ENCODE measurements around the gene DPYSL3. TPM values are rescaled to one million over a fixed set of nuclear protein-coding genes. Genes with fewer than 3 reads are reported as not detected.

DPYSL3 gene
- total and polyA plus RNA-seq, 4 donors: 0.35 to 3.6 (median 1.7) TPM

GRCh38 chr5:147417135-147417813 is 92.6 kb downstream of the DPYSL3 start:
- Histone ChIP-seq H3K27ac (ENCODE audit: low read depth in 1 of 2, low read length in 2 of 2) (no peak overlapping the region), H3K9me3 (ENCODE audit: control insufficient read depth in 4 of 4, low read length in 3 of 4) (no peaks in the 10 kb centered on the region), H3K27me3 (ENCODE audit: control insufficient read depth in 4 of 4, insufficient read depth in 4 of 4, low read length in 3 of 4) (no peaks in the 10 kb centered on the region), H3K4me1 (ENCODE audit: control insufficient read depth in 4 of 4, insufficient read depth in 4 of 4, low read length in 3 of 4) (no peaks in the 10 kb centered on the region), H3K9ac (ENCODE audit: low read depth in 1 of 2, low read length in 2 of 2) (no peak overlapping the region), H3K36me3 (ENCODE audit: control insufficient read depth in 4 of 4, insufficient read depth in 3 of 4, low read depth in 1 of 4, low read length in 3 of 4) (no peaks in the 10 kb centered on the region), H3K4me3 (ENCODE audit: low read depth in 1 of 3, low read length in 3 of 3) (no peak overlapping the region)
- WGBS: 82% methylated on average over 5 of the region's 5 CpGs
- TF ChIP-seq HNF4G (IDR thresholded peaks at IDR 0.05) (no peak), SP1 (IDR thresholded peaks at IDR 0.05) (no peak), MAX (IDR thresholded peaks at IDR 0.05) (no peak), GABPA (IDR thresholded peaks at IDR 0.05 in 1 of 2, conservative IDR thresholded peaks at IDR 0.05 in 1 of 2) (no peak), FOXA2 (IDR thresholded peaks at IDR 0.05) (no peak)
- DNase-seq (ENCODE audit: low spot score): no peak

- WGBS: 81% methylated on average over 3 of the region's 3 CpGs
- DNase-seq (ENCODE audit: low spot score): no peak
- Histone ChIP-seq H3K36me3 (ENCODE audit: control insufficient read depth in 4 of 4, insufficient read depth in 3 of 4, low read depth in 1 of 4, low read length in 3 of 4) (no peaks in the 10 kb centered on the region), H3K4me1 (ENCODE audit: control insufficient read depth in 4 of 4, insufficient read depth in 4 of 4, low read length in 3 of 4) (no peaks in the 10 kb centered on the region), H3K9me3 (ENCODE audit: control insufficient read depth in 4 of 4, low read length in 3 of 4) (no peaks in the 10 kb centered on the region), H3K27me3 (ENCODE audit: control insufficient read depth in 4 of 4, insufficient read depth in 4 of 4, low read length in 3 of 4) (no peaks in the 10 kb centered on the region), H3K4me3 (ENCODE audit: low read depth in 1 of 3, low read length in 3 of 3) (no peak overlapping the region), H3K27ac (ENCODE audit: low read depth in 1 of 2, low read length in 2 of 2) (no peak overlapping the region), H3K9ac (ENCODE audit: low read depth in 1 of 2, low read length in 2 of 2) (no peak overlapping the region)
- no peak for TF ChIP-seq RXRA (IDR thresholded peaks at IDR 0.05)
- no peak for TF ChIP-seq MAX (IDR thresholded peaks at IDR 0.05)
- TF ChIP-seq TAF1 (conservative IDR thresholded peaks at IDR 0.05): no peak
- no peak for TF ChIP-seq YY1 (IDR thresholded peaks at IDR 0.05)
- TF ChIP-seq GABPA (IDR thresholded peaks at IDR 0.05 in 1 of 2, conservative IDR thresholded peaks at IDR 0.05 in 1 of 2): no peak
- no peak for TF ChIP-seq JUND (IDR thresholded peaks at IDR 0.05)
- no peak for TF ChIP-seq ZBTB33 (IDR thresholded peaks at IDR 0.05)
- no peak for TF ChIP-seq REST (IDR thresholded peaks at IDR 0.05)
- TF ChIP-seq ATF3 (IDR thresholded peaks at IDR 0.05): no peak
- no peak for TF ChIP-seq HNF4G (IDR thresholded peaks at IDR 0.05)
- no peak for TF ChIP-seq EGR1 (IDR thresholded peaks at IDR 0.05; ENCODE audit: low read depth in 2 of 2)
- no peak for TF ChIP-seq NR2F2 (IDR thresholded peaks at IDR 0.05)
- TF ChIP-seq CTCF (IDR thresholded peaks at IDR 0.05; ENCODE audit: low read depth, low read length, missing input control): no peak
- TF ChIP-seq SP1 (IDR thresholded peaks at IDR 0.05): no peak
- no peak for TF ChIP-seq HNF4A (conservative IDR thresholded peaks at IDR 0.05)
- no peak for TF ChIP-seq FOXA2 (IDR thresholded peaks at IDR 0.05)
- no peak for TF ChIP-seq RAD21 (IDR thresholded peaks at IDR 0.05)
- no peak for TF ChIP-seq FOXA1 (IDR thresholded peaks at IDR 0.05)
These were observed 94.2 kb downstream of the DPYSL3 start for GRCh38 chr5:147415651-147416050.

All from liver (tissue), 9 donors.